Stimulated activated CD8-positive, alpha-beta memory T cell treated with anti-CD3 and anti-CD28 coated beads, Interleukin-7, amount 100 ng/mL, for 1 hour (primary cell): ENCODE measurements around the gene FAM107A.
A peak's percentile ranks its signal among the peaks of the same experiment; 100 is the strongest.

Experiments
- DNase-seq, 2 donors: peaks; one replicate each; pipeline ENCODE4 v3.0.0-alpha.2; 2020; ENCODE audit warnings: low read depth in 2 of 2

FAM107A gene

DNA sequence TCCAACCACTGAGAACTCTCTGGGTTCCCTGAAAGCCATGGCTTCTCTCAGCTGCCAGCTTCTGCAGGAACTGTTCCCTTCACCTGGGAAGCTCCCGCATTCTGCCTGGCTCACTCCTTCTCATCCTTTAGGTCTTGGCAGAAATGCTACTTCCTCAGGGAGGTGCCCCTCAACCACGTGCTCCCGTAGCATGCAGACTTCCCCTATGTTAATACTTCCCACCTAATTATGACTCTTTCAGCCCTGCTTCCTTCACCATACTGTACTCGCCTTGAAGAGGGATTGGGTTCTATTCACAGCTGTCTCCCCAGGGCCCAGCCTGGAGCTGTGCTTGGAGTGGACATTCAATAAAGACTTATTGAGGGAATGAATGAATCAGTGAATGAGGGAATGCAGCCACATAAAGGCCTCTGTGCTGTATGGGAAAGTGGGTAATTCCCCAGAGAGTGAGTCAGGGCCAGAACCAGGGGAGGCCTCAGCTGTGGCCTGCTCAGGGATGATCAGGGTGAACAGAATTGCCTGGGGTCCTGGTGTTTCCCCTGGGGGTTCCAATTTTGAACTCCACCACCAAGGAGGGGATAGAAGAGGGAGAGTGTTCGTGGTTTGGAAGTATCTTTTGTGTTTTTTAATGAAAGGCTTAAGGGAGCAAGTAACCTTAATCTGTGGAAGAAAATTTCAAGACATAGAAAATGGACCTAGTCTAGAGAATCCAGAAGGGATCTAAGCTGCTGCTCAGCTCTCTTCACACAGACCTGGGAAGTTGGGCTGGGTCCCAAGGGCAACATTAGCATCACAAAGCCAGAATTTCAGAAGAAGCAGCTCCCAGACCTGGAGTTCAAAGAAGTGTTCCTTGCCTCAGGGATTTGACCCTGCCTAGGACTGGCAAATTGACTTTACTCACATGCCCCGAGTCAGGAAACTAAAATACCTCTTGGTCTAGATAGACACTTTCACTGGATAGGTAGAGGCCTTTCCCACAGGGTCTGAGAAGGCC, 14.6 kb upstream of the FAM107A start:
- DNase-seq = no peak

DNA sequence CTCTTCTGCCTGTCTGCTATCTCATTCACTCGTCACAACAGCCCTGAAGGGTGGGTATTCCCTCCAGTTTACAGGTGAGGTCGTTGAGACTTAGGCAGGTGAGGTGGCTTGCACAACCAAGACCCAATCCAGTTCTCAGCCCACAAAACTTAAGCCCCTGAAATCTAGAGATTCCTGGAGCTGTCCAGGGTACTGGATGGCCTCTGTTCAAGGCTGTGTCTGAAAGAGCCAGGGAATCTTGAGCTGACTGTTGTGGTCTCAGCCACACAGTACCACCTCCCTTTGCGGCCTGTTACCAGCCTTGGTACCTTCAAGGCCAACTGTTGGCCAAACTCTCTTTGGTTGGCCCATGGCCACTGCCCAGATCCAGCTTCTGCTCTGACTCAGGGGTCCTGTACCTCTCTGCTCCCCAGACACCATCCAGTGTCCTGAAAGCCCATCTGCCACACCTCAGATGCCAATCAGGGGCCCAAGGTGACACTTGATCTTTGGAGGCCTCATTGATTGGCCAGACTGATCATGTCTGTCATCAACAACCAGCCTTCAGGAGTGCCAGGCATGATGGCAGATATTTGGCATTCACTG, 10.9 kb upstream of the FAM107A start:
- DNase-seq = no peak

DNA sequence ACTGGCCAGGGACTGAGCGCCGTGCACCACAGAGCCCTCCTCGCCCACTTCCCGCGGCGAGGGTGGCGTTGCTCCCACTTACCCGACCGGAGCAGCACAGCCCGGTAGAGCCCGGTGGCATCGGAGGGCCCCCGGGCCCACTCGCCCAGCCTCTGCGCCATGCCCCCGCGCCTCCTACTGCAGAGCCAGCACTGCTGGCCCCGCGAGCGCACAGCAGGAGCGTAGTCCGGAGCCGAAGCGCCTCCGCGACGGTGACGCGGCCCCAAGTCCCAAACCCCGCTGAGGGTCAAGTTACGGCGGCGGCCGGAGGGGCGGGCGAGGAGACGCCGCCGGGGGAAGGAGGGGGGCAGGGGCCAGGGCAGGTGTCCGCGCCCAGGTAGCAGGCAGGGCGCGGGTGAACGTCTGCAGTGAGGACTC, 9.6 kb upstream of the FAM107A start:
- no peak for DNase-seq

DNA sequence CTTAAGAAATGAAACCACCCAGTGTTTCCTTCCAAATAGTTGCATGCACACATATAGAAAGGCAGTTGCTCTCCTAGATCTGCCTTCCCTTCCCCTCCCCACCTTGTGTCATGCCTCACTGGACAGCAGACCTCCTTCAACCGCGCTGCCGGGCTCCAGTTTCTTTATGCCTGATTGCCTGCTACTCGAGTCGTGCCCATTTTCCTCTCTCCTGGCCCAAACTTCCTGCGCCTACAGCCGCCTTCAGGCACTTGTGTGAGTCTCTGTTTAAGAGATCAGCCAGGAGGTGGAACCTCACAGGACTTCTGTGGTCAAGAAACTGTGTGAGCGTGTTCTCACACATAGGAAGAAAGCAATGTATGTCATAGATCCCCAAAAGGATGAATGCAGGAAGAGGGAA, 8.8 kb upstream of the FAM107A start:
- no peak for DNase-seq

DNA sequence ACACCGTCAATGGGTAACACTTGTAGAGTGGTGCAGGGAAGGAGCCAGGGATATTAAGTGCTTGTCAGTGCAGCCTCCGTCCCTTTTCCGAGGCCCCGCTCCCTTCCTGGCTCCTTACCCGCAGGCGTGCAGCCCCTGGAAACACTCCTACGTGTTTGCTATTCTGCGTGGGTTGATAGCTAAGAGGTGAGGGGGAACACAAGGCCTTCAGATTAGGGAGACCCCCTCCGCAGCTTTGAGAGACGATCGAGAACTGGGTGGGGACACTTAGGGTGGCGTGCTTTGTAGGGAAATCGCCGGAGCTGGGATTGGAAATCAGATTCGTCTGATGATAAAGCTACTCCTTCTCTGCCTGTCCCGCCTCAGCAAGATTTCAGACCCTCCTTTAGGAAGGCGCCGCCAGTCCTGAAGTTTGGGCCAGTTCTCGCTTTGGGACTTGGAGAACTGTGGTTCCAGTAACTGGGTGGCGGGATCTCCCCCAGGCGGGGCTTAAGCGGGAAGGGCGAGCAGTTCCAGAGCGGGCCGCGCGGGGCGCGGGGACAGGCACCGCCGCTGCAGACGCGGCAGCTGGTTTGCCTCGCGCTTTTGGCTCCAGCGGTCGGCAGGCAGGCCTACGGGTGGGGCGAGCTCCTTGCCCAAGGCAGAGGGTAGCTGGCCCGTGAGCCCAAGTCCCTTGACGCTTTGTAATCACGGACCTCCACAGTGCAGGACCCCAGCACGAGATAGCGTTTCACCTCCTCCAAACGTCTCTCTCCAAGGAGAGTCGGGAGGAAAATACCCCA, 8.0 kb upstream of the FAM107A start:
- DNase-seq = peak; percentile 9 to 10

DNA sequence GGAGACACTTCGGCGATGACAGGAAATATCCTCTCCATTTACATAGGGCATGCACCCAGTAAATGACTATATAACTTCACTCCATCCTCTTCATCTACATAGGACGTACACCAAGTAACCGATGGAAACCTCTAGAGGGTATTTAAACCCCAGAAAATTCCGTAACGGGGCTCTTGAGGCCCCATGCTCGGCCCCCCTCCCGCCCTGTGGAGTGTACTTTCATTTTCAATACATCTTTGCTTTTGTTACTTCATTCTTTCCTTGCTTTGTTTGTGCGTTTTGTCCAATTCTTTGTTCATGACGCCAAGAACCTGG, 7.5 kb upstream of the FAM107A start:
- no peak for DNase-seq

DNA sequence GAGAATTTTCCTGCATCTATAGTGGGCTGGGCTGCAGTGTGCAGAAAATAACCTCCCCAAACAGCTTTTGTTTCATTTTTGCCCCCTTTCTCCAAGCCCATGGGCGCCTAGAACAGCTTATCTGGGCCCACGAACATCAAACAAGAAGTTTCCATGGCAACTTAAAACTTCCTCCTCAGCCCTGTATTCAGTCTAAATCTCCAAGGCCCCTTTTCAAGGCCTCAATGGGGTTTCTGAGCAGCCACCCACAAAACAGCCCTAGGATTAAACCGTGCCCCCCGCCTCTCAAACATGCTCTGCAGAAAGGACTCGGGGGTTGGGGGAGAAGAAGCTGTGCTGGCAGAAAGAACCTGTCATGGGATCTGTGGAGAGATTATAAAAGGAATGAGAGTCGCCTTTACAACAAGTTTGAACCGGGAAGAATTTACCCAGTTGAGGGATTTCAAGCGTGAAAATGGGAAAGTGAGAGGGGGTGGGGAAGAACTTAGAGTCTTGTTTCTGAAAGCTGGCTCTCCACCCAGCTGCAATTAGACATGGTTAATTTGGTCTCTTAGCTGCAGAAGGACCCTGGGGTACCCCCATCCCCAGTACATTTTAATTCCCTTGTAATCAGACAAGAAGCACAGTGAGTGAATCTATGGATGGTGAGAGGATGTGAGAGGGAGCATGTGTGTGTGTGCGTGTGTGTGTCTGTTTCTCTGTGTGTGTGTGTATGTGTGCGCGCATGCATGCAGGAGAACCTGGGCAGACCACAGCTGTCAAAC, 4.3 kb upstream of the FAM107A start:
- DNase-seq = no peak

DNA sequence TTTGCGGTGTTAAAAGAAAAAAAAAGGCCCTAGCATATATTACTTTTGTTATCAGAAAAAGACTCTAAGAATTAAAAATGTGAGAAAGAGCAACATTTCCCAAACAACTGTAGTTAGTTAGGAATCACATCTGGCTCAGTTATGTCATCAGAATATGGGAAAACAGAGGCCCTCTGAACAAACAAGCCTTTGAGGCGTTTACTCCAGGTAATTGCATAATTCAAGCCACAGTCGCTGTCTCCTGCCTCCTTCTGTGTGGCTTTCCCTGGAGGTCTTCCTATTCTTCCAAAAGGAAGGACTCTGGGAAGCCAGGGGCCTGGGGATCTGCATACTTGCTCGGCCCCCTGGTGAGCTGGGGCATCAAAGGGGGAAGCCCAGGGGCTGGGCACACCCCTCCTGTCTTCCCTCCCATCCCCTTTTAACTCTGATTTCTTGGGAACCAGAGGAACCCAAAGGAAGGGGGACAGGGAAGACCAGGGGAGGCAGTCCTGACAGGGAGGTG, 3.7 kb upstream of the FAM107A start:
- no peak for DNase-seq

DNA sequence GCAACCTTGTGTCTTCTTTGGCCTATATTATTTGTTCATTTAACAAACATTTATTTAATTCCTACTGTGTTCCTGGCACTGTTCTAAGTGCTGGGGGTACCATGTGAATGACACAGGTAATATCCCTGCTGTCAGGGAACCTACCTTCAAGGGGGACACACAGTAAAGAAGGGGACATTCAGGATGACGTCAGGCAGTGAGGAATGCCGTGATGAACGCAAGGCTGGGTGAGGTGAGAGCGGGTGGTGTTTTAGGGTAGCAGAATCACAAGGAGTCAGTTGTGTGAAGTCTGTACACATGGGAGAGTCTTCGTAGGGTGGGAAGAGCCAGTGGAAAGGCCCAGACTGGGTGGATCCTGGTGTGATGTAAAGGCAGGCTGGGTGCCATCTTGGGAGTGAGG, 1.7 kb upstream of the FAM107A start:
- DNase-seq = no peak

DNA sequence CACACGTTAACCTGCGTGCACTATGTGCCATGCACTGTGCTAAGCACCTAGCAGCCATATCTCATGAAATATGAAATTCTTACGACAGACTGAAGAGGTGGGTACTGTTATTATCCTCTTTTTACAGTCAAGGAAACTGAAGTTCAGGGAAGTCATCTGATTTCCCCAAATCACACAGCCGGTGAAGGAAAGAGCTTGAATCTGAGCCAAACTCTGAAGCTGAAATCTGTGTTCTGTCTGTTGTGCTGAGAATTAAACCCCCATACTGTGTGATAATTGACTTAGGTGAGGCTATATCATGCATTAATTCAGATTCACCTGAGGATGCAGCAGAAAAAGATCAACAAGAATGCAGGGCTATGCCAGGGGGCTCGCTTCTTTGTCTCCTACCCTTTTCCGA, 475 bp downstream of the FAM107A start:
- no peak for DNase-seq

DNA sequence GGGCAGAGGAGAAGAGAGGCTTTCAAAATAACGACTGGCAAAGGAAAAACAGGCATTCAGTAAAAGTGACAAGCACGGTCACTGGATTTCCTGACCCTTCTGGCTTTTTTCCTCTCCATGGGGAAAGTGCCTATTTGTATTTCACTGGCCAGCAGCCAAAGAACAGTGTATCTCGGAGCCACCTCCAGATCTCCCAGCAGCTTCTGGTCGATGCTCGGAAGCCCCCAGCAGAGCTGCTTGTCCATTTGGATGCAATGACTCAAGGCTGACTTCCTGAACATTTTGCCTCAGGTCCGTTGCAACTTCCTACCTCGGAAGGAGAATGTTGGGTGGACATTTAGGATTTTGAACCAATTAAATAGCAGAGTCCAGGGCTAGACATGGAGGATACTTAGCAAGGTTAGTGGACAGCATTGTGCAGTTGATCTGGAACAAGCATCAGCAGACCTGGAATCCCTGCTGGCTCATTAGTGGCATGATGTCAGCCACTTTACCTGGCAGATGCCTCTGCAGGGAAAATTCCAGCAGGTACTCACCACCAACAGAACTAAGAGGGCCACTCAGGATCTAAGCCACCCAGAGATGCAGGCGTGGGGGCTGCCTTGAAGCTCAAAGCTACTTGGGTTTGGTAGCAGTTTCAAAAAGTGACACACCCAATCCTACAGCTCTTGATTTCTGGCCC, 1.1 kb downstream of the FAM107A start:
- DNase-seq = no peak

DNA sequence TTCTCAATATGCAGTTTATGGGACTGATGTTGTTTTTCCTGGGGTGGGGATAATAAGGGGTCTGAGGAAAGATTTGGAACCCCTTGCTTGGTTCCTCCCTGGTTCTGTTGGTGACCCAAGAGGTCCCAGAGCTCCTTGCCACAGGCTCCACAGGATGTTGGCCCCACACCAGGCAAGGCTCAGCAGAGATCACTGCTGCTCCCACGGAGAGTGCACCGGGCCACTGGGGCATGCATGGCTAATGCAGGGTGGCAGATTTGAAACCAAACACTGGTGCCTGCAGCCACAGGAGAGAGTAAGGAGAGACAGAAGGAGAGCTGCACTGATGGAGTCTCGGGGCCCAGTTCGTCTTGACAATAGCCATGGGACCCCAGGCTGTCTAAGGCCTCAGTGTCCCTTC, 2.5 kb downstream of the FAM107A start:
- DNase-seq = no peak

DNA sequence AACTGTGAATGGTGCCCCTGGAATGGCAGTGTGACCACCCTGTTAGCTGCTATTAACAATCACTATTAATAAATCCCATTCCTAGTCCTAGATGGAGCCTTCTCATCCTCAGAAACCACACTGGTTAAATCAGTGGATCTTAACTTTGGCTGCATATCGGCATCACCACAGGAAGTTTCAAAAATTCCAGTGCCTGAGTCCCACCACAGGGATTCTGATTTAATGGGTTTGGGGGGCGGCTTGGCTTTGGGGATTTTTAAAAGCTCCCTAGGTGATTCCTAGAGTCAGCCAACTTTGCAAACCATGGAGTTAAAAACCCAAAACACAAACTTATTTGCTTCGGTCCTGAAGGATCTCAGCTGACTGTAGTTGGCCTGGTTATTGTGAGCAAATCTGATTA, 3.1 kb downstream of the FAM107A start:
- no peak for DNase-seq

DNA sequence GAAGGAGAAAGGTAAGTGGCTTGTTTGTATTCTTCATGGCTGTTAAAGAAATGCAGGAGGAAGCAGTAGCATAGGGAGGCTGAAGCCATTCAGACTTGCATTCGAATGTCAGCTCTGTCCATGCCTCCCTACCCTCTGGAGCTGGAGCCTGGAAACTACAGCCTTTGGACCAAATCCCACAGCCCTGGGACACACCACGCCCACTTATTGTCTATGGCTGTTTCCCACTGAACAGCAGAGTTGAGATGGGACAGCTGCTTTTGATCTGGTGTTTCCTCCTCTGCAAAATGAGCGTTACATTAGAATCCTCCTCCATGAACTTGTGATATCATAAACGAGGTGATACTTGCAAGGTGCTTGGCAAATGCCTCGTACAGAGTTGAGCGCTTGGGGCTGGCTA, 3.6 kb downstream of the FAM107A start:
- DNase-seq = no peak

DNA sequence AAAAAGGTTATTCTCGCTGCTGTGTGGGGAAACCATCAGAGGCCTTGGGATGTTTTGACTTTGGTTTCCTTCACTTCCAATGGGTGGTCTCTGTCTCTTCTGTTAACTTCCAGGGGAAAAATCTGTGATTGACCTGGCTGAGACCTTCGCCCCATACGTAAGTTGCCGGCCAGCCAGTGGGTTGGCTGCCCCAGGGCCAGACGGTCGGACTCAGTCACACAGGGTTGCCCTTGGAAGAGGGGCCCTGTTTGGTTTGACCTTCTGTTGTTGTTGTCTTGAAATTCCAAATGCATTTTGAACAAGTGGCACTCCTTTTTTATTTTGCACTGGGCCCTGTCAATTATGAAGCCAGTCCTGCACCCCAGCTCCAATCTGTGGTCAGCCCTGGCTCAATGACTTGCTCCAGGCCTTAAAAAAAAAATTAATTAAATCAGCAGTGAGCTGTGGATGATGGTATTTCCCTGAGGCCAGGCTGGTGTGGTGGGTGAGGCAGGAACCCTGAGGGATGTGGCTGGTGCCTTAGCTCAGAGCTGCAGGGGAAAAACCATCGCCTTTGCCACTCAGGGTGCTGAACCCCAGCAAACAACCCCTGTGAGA, 4.5 kb downstream of the FAM107A start:
- no peak for DNase-seq

DNA sequence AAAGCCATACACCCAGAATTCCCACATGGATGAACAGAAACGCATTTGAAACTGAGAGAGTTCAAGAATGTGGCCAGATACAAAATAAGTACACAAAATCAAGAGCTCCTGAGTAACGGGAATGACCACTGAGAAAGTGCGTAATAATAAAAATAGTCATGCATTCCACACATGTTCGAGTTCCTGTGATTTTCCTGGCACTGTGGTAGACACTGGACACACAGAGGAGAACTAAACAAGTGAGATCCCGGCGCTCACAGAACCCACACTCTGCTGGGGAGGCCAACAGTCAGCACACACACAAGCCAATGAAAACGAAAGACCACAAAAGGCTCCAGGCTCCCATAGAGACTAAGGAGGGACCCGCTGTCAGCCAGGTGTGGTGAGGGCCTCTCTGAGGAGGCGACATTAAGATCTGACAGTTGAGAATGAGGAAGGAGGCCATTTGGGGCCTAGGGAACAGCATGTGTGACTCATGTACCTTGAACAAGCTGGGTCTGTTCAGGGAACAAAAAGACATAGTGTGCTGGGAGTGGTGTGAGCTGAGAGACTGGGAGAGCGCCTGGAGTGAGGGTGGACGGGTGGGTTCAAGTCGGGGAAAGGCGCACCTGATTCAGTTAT, 5.1 kb downstream of the FAM107A start:
- DNase-seq = no peak

DNA sequence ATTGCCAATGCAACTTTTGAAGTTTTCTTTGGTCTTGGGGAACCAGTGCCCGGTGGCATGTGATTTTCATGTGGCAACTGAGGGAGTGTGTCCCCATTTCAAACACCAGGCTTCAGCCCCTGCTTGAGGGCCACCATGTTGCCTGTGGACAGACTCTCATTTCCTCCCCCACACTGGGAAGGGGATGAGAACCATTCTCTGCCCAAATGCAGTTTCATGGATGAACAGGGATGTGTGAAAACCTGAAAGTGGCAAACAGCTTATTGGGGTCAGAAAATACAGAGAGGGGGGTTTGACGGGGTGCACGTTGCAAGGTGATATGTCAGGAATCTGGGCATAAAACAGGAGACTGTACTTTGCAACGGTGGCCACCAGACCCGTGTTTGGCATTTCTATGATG, 6.3 kb downstream of the FAM107A start:
- DNase-seq = no peak

DNA sequence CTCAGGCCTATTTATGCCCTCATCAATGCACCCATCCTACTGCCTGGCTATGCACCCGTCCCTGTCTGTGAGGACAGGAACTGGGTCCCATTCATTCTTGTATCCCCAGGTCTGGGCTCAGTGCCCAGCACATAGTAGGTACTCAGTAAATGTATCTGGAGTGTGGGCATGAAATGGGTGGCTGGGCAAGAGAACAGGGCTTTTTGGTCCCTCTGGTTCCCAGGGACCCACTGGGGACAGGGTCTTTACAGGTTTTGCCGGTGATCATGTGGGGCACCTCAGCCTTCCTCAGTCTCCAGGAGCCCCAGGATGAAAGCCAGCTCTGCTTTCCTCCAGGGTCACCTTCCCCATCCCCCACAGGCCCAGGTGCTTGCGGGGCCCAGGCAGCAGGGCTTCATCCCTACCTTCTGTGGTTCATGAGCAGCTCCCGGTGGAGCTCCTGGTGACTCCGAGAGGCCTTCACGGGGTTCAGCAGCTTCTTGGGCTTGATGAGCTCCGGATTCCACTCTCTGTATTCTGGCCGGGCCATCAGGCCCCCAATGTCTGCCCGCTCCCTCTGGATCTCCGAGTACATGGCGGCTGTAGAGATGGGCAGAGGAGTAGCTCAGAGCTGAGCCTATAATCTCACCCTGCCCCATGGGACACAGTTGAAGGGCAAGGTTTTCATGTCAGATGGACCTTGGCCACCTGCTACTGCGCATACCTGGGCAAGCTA, 7.7 kb downstream of the FAM107A start:
- DNase-seq = no peak

DNA sequence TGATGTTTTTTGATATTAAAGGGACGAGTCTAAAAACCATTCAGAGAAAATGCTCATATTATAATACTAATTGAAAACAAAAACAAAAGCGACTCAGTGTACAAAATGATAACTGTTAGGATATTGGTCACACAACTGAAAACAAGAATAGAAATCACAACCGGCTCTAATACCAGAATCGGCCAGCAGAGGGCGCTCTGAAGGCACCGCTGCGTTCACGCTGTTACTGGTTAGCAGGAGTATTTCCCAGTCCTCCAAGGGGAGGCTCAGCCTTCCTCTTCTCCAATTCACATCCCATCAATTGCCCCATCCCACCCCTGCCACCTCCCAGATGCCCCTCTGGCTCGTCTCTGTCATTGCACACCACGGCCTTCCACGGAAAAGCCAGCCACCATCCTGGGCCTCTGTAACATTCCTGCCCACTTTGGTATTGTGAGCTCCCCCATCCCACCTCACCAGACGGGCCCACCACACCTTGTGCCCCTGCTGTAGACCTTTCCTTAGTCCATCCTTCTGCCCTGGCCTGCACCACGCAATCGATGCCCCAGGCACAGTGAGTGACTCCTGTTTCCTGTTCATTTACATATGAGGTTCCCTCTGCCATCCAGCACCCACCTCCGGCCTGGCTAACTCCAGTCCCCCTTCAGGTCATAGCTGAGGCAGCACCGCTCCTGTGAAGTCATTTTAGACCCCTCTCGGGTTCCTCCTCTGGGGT, 8.5 kb downstream of the FAM107A start:
- peak; percentile 49 to 54 for DNase-seq
